HG03575 (cell line): ENCODE results near the gene CKS1B.

Source experiments
- ATAC-seq: cut with Tn5 transposase; IDR thresholded peaks from one replicate; pipeline ENCODE4 v1.9.1; 2021; ENCODE audit not compliant: unreplicated experiment, insufficient number of reproducible peaks, low FRiP score; ENCODE audit errors: extremely low read depth

The CKS1B gene

GRCh38 chr1:154996966-154997701 lies 22.7 kb downstream of the CKS1B start:
- no peak for ATAC-seq

DNA sequence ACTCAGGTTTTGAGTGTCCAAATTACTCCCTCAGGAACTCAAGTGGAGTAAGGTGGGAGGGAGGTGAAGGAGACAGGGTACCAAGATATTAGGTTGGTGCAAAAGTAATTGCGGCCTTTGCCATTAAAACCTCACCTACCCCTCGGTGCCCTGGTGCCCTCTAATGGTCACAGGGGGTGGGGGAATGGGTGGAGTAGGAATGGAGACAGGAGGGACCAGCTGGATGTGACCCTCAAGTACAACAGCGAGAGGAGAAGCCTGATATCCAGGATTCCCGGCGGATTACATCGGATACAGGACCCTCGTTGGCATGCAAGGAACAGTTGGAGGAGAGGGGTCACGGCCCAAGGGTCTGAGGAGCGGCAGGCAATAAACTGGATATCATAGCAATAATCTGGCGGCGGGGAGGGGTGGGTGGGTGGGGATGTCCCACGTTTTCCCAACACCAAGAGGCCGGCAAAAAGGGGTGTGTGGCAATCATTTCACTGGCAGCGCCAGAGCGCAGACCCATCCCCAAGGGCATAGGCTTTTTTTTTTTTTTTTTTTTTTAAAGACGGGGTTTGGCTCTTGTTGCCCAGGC lies 23.8 kb downstream of the CKS1B start:
- no peak for ATAC-seq

GRCh38 chr1:154998818-154999570 lies 24.5 kb downstream of the CKS1B start:
- no peak for ATAC-seq

GRCh38 chr1:154999571-155000410 lies 25.3 kb downstream of the CKS1B start:
- ATAC-seq: no peak

GRCh38 chr1:155000411-155000725 lies 25.9 kb downstream of the CKS1B start:
- no peak for ATAC-seq

GRCh38 chr1:155000726-155001424 lies 26.4 kb downstream of the CKS1B start:
- no peak for ATAC-seq

GRCh38 chr1:155001425-155001674 lies 26.9 kb downstream of the CKS1B start:
- no peak for ATAC-seq

DNA sequence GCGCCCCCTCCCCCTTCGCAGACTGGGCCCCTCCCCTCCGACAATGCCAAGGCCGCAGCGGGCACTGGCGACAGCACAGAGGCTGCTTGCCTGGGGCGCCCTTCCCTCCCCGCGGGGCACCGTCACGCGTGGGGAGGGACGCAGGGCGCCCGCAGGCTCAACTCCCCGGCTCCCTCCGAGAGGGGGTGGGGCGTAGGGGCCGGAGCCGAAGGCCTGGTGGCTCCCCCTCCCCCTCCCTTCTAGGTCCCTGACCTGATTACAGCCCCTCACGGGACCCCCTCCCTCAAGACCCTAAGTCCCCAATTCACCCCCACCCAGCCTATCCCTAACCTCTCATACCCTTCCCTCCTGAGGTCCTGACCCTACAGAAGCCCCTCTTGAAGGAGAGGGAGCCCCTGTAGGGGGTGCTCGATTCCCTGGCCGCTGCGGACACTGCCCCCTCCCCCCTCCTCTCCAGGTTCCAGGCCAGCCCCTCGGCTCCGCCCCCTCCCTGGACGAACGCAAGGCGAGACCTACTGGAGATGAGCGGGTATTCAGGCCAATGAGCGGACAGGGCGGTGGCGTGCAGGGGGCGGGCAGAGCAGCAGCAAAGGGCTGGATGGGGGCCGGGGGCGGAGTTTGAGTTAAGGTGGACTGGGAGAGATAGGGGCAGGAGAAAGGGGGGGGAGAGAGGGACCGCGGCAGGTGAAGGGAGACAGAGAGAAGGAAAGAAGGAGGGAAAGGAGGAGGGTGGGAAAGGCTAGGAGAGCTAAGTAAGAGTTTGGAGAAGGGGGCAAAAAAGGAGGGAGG lies 27.4 kb downstream of the CKS1B start:
- no peak for ATAC-seq

GRCh38 chr1:155002464-155003226 lies 28.2 kb downstream of the CKS1B start, which contains the start of gene ZBTB7B:
Gene ZBTB7B (plus strand): TSS chr1:155002802. CDS start chr1:155014661, 11,859 bp downstream.
- ATAC-seq: no peak

DNA sequence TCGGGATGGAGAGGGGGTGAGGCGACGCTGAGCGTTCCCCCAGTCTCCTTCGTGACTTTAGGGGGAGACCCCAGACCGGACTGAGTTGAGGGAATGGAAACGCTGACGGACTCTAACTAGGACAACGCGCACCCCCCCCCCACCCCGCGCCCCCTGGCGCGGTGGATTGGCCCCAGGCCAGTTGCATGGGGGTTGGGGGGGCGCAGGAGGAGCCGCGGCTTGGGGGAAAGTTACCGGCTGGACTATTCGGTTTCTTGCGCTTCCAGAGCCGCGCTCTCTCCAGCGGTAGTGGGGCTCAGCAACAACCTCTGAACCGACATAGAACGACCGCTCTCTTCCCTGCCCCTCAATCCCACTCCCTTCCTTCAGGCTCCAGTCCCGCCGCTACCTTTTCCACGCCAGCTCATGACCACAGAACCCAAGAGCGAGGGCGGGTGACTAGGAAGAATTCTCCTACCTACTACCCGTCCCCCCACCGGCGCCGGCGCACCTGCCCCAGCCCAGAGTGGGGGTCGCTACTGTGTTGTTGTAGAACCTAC lies 28.8 kb downstream of the CKS1B start:
- no peak for ATAC-seq

DNA sequence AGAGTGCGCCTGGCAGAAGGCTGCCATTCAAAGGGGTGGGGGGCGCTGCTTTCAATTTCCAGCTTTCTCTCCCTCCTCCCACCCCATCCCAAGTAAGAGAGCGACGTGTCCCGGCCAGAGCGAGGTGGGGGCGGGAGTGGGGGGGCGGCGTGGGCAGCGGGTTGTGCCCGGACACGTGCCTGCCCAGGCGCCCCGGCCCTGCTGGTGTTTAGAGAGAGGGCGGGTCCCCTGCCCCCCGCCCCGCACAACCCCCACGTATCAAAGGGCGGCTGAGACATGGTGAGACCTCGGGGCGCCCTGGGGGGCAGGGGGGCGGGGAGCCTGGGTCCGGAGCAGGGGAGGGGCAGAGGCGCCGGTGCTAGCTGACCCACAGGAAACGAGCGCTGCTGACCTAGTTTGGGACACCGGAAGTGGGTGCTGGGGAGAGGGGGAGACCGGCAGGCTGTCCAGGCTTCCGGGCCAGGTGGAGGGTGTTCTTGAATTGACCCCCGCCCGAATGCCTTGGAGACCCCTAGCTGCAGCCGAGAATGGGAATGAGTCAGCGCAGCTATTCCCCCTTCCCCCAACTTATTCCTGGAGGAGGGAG lies 29.4 kb downstream of the CKS1B start:
- no peak for ATAC-seq

- no peak for ATAC-seq
These were observed 30.0 kb downstream of the CKS1B start for GRCh38 chr1:155004352-155005075.

- ATAC-seq: no peak
These were observed 30.9 kb downstream of the CKS1B start for GRCh38 chr1:155005076-155006011.

GRCh38 chr1:155006601-155007101 lies 32.2 kb downstream of the CKS1B start:
- no peak for ATAC-seq

GRCh38 chr1:155007251-155007828 lies 32.9 kb downstream of the CKS1B start:
- no peak for ATAC-seq
